ENCODE results near the gene E2F7. TPM values are rescaled to one million over a fixed set of nuclear protein-coding genes. Genes with fewer than 3 reads are reported as not detected.

The E2F7 gene
- polyA plus RNA-seq, 1 donor from 2014 or later: 0.48 TPM

DNA sequence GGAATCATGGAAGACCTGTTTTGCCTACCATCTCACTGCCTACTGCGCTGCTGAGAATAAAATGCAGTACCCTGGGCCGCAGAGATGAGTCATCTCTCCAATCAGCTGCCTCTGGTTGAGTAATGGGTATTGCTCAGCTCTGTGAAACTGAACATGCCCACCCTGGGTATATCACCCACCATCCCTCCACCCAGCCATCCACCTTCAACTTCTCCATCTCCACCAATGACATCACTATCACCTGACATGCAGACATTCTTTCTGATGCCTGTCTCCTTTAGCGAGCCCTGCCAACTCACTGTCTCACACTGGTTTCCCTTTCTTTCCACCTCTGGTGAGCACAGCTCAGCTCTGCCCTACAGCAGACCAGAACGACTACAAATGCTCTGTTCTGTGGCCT, 33.6 kb downstream of the E2F7 start:
- no peaks in the 10 kb centered on the region for H3K9me2 ChIP-seq (ENCODE audit: insufficient read depth, low read length)
- TF ChIP-seq EP300 (conservative IDR thresholded peaks at IDR 0.05; ENCODE audit: poor library complexity, severe bottlenecking): no peak
- TF ChIP-seq MXI1 (conservative IDR thresholded peaks at IDR 0.05; ENCODE audit: poor library complexity, severe bottlenecking): no peak
- TF ChIP-seq, protein P1, sequence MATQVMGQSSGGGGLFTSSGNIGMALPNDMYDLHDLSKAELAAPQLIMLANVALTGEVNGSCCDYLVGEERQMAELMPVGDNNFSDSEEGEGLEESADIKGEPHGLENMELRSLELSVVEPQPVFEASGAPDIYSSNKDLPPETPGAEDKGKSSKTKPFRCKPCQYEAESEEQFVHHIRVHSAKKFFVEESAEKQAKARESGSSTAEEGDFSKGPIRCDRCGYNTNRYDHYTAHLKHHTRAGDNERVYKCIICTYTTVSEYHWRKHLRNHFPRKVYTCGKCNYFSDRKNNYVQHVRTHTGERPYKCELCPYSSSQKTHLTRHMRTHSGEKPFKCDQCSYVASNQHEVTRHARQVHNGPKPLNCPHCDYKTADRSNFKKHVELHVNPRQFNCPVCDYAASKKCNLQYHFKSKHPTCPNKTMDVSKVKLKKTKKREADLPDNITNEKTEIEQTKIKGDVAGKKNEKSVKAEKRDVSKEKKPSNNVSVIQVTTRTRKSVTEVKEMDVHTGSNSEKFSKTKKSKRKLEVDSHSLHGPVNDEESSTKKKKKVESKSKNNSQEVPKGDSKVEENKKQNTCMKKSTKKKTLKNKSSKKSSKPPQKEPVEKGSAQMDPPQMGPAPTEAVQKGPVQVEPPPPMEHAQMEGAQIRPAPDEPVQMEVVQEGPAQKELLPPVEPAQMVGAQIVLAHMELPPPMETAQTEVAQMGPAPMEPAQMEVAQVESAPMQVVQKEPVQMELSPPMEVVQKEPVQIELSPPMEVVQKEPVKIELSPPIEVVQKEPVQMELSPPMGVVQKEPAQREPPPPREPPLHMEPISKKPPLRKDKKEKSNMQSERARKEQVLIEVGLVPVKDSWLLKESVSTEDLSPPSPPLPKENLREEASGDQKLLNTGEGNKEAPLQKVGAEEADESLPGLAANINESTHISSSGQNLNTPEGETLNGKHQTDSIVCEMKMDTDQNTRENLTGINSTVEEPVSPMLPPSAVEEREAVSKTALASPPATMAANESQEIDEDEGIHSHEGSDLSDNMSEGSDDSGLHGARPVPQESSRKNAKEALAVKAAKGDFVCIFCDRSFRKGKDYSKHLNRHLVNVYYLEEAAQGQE (IDR thresholded peaks at IDR 0.05; ENCODE audit: borderline replicate concordance): no peak
- TF ChIP-seq EZH2 (IDR thresholded peaks at IDR 0.05; ENCODE audit: borderline replicate concordance, insufficient read depth, low read length, poor library complexity, severe bottlenecking): no peak
- no peak for TF ChIP-seq POLR2AphosphoS5 (IDR thresholded peaks at IDR 0.05)
- TF ChIP-seq, protein P2, sequence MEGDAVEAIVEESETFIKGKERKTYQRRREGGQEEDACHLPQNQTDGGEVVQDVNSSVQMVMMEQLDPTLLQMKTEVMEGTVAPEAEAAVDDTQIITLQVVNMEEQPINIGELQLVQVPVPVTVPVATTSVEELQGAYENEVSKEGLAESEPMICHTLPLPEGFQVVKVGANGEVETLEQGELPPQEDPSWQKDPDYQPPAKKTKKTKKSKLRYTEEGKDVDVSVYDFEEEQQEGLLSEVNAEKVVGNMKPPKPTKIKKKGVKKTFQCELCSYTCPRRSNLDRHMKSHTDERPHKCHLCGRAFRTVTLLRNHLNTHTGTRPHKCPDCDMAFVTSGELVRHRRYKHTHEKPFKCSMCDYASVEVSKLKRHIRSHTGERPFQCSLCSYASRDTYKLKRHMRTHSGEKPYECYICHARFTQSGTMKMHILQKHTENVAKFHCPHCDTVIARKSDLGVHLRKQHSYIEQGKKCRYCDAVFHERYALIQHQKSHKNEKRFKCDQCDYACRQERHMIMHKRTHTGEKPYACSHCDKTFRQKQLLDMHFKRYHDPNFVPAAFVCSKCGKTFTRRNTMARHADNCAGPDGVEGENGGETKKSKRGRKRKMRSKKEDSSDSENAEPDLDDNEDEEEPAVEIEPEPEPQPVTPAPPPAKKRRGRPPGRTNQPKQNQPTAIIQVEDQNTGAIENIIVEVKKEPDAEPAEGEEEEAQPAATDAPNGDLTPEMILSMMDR (IDR thresholded peaks at IDR 0.05; ENCODE audit: poor library complexity, severe bottlenecking): no peak
- no peak for TF ChIP-seq RAD21 (conservative IDR thresholded peaks at IDR 0.05)
- no peak for TF ChIP-seq SMC3 (conservative IDR thresholded peaks at IDR 0.05; ENCODE audit: poor library complexity)
- TF ChIP-seq TAF1 (IDR thresholded peaks at IDR 0.05; ENCODE audit: low read depth): no peak
- no peak overlapping the region for H2AFZ ChIP-seq (ENCODE audit: low read depth, low read length)
- no peak overlapping the region for H3K27ac ChIP-seq (ENCODE audit: low read length)
- no peak overlapping the region for H3K4me3 ChIP-seq (ENCODE audit: low read length)
- no peaks in the 10 kb centered on the region for H3F3A ChIP-seq (ENCODE audit: insufficient read depth, low read length, poor library complexity, severe bottlenecking)
- H3K9ac ChIP-seq (ENCODE audit: low read length): no peak overlapping the region
- H3K4me2 ChIP-seq (ENCODE audit: low read length): no peak overlapping the region
- H3K36me3 ChIP-seq (ENCODE audit: insufficient read depth, low read length): no peaks in the 10 kb centered on the region
- no peaks in the 10 kb centered on the region for H4K20me1 ChIP-seq (ENCODE audit: insufficient read depth)
- no peaks in the 10 kb centered on the region for H3K9me3 ChIP-seq (ENCODE audit: low read length)
- H3K79me2 ChIP-seq (replicated peaks; ENCODE audit: insufficient read depth, low read length): no peaks in the 10 kb centered on the region
- H3K27me3 ChIP-seq (ENCODE audit: insufficient read depth, low read depth, low read length): no peaks in the 10 kb centered on the region

DNA sequence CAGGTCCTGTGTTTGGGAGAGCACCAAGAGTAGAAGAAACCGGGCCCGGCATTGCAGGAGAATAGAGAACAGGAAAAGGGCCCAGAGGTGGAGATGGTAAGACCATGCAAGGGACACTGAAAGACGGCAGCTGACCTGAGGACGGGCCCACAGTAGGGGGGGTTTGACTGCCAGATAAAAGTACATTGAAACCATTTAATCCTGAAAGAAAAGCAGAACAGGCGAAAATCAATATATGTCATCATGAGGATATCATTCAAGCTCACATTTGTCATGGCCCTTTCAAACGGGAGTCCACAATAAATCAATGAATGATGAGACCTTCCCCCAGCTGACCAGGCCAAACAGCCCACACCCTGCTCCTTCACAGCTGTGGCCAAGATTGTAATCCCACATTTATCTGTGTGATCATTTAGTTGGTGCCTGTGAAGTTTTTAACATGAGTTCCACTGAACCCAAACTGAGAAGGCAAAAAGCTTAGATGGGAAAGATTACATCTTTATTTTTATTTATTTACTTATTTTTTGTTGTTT, 39.5 kb downstream of the E2F7 start:
- no peaks in the 10 kb centered on the region for H4K20me1 ChIP-seq (ENCODE audit: insufficient read depth)
- H3K9me3 ChIP-seq (ENCODE audit: low read length): no peaks in the 10 kb centered on the region
- no peaks in the 10 kb centered on the region for H3K9me2 ChIP-seq (ENCODE audit: insufficient read depth, low read length)
- H3K4me2 ChIP-seq (ENCODE audit: low read length): no peak overlapping the region
- no peaks in the 10 kb centered on the region for H3K27me3 ChIP-seq (ENCODE audit: insufficient read depth, low read depth, low read length)
- no peak overlapping the region for H3K27ac ChIP-seq (ENCODE audit: low read length)
- no peaks in the 10 kb centered on the region for H3K36me3 ChIP-seq (ENCODE audit: insufficient read depth, low read length)
- H3K4me3 ChIP-seq (ENCODE audit: low read length): no peak overlapping the region
- no peaks in the 10 kb centered on the region for H3F3A ChIP-seq (ENCODE audit: insufficient read depth, low read length, poor library complexity, severe bottlenecking)
- TF ChIP-seq MXI1 (conservative IDR thresholded peaks at IDR 0.05; ENCODE audit: poor library complexity, severe bottlenecking): no peak
- no peak for TF ChIP-seq EZH2 (IDR thresholded peaks at IDR 0.05; ENCODE audit: borderline replicate concordance, insufficient read depth, low read length, poor library complexity, severe bottlenecking)
- TF ChIP-seq, protein P1 (IDR thresholded peaks at IDR 0.05; ENCODE audit: borderline replicate concordance): no peak
- no peak for TF ChIP-seq SMC3 (conservative IDR thresholded peaks at IDR 0.05; ENCODE audit: poor library complexity)
- no peak for TF ChIP-seq POLR2AphosphoS5 (IDR thresholded peaks at IDR 0.05)
- TF ChIP-seq EP300 (conservative IDR thresholded peaks at IDR 0.05; ENCODE audit: poor library complexity, severe bottlenecking): no peak
- TF ChIP-seq, protein P2 (IDR thresholded peaks at IDR 0.05; ENCODE audit: poor library complexity, severe bottlenecking): no peak
- no peak for TF ChIP-seq RAD21 (conservative IDR thresholded peaks at IDR 0.05)
- TF ChIP-seq TAF1 (IDR thresholded peaks at IDR 0.05; ENCODE audit: low read depth): no peak
- H3K79me2 ChIP-seq (replicated peaks; ENCODE audit: insufficient read depth, low read length): no peaks in the 10 kb centered on the region
- no peak overlapping the region for H2AFZ ChIP-seq (ENCODE audit: low read depth, low read length)
- no peak overlapping the region for H3K9ac ChIP-seq (ENCODE audit: low read length)

Measured in neural cell (in vitro differentiated cells).